ENCODE results near the gene FKBP5.

FKBP5 gene

GRCh38 chr6:35654883-35655282 lies 33.8 kb downstream of the FKBP5 start:
- DNase-seq = no peak

- peak; percentile 85 for DNase-seq
Observed at GRCh38 chr6:35651244-35651643, 37.5 kb downstream of the FKBP5 start.

GRCh38 chr6:35650015-35650414 lies 38.7 kb downstream of the FKBP5 start:
- DNase-seq = no peak

- DNase-seq = no peak
Observed at GRCh38 chr6:35648203-35648602, 40.5 kb downstream of the FKBP5 start.

- no peak for DNase-seq
Observed at GRCh38 chr6:35647400-35647799, 41.3 kb downstream of the FKBP5 start.

- no peak for DNase-seq
Observed at GRCh38 chr6:35643162-35643535, 45.6 kb downstream of the FKBP5 start.

- DNase-seq = no peak
Observed at GRCh38 chr6:35642471-35643161, 46.1 kb downstream of the FKBP5 start.

- no peak for DNase-seq
Observed at GRCh38 chr6:35640017-35640664, 48.6 kb downstream of the FKBP5 start.

GRCh38 chr6:35638679-35639078 lies 50.0 kb downstream of the FKBP5 start:
- no peak for DNase-seq

GRCh38 chr6:35637911-35638310 lies 50.8 kb downstream of the FKBP5 start:
- no peak for DNase-seq

GRCh38 chr6:35635601-35636597 lies 52.8 kb downstream of the FKBP5 start:
- DNase-seq = no peak

- DNase-seq = no peak
Observed at GRCh38 chr6:35634316-35634715, 54.4 kb downstream of the FKBP5 start.

- no peak for DNase-seq
Observed at GRCh38 chr6:35633579-35634089, 55.1 kb downstream of the FKBP5 start.

GRCh38 chr6:35629876-35630378 lies 58.8 kb downstream of the FKBP5 start:
- no peak for DNase-seq

GRCh38 chr6:35626401-35626800 lies 62.3 kb downstream of the FKBP5 start:
- no peak for DNase-seq

- DNase-seq = peak; percentile 54
Observed at GRCh38 chr6:35624341-35625070, 64.2 kb downstream of the FKBP5 start.

- no peak for DNase-seq
Observed at GRCh38 chr6:35622283-35622682, 66.4 kb downstream of the FKBP5 start.

GRCh38 chr6:35620706-35621105 lies 68.0 kb downstream of the FKBP5 start:
- DNase-seq = no peak

GRCh38 chr6:35613762-35614161 lies 75.0 kb downstream of the FKBP5 start:
- no peak for DNase-seq

- DNase-seq = no peak
Observed at GRCh38 chr6:35611240-35611639, 77.5 kb downstream of the FKBP5 start.

- DNase-seq = no peak
Observed at GRCh38 chr6:35610830-35611229, 77.9 kb downstream of the FKBP5 start.

GRCh38 chr6:35609588-35609987 lies 79.1 kb downstream of the FKBP5 start:
- DNase-seq = no peak

Data from hematopoietic multipotent progenitor cell treated with erythropoietin and hydrocortisone succinate and interleukin-3 and kit ligand, for 4 days (in vitro differentiated cells).